ENCODE results near the gene RER1.
A peak's percentile ranks its signal among the peaks of the same experiment; 100 is the strongest.
"Not testable (repeated sequence)": the region's sequence is repeated elsewhere in the genome, so short reads cannot be mapped to it uniquely, and the experiment has no call there.

The RER1 gene

GRCh38 chr1:2437617-2438016, 46.0 kb downstream of the RER1 start:
- no peaks in the 10 kb centered on the region for H3K9me3 ChIP-seq
- H3K27me3 ChIP-seq: peaks cover under 1% of the 10 kb centered on the region; the same call in 1 of the 2 replicates

DNA sequence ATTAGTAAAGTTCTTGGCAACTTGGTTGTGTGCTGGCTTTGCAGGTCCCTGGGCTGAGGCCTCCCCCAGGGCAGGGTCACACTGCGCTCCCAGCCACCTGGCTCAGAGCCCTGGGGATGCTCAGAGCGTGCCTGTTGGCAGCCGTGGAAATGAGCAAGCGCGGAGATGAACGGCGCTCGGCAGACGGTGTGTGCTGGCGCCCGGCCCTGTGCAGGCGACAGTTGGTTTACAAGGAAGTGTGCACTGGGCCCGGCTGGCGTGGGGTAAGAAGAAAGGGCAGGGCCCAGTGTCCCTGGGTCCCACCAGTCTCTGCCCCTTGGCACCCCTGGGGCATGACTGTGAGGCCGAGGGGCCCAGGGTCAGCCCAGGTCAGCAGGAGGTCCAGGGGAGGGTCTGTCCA, 46.4 kb downstream of the RER1 start:
- Histone ChIP-seq H3K4me3 (ENCODE audit: low read depth, low read length) (no peak overlapping the region), H3K9me3 (no peaks in the 10 kb centered on the region), H3K27me3 (peaks cover 5% of the 10 kb centered on the region), H3K36me3 (no peaks in the 10 kb centered on the region), H3K4me1 (no peaks in the 10 kb centered on the region)
- TF ChIP-seq CTCF (IDR thresholded peaks at IDR 0.05; ENCODE audit: low read depth, low read length): no peak
- no peak for DNase-seq

More at GRCh38 chr1:2437617-2438016, 46.0 kb downstream of the RER1 start:
- DNase-seq: no peak
- Histone ChIP-seq H3K4me1 (no peaks in the 10 kb centered on the region), H3K36me3 (no peaks in the 10 kb centered on the region), H3K4me3 (ENCODE audit: low read depth, low read length) (no peak overlapping the region)
- TF ChIP-seq CTCF (IDR thresholded peaks at IDR 0.05; ENCODE audit: low read depth, low read length): no peak

DNA sequence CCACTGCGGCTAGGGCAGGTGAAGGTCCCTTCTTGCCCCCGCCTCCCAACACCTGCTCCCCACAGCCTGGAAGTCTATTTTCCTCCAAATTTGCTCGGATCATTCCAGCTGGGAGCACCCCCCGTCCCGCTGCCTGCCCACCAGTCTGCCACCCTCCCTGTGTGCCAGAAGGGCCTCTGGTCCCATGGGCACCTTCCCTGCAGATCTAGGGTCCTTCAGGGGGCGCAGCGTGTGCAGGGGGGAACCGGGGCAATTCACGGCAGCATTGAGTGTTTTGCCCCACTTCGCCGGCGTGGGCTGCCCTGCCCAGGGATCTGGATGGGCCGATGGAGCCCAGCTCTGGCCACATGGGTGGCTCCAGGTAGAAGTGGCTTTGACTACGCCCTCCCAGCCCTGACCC, 47.0 kb downstream of the RER1 start:
- Histone ChIP-seq H3K4me1 (no peaks in the 10 kb centered on the region), H3K4me3 (ENCODE audit: low read depth, low read length) (no peak overlapping the region), H3K27me3 (peaks cover 11% of the 10 kb centered on the region), H3K36me3 (no peaks in the 10 kb centered on the region), H3K9me3 (no peaks in the 10 kb centered on the region)
- no peak for DNase-seq
- TF ChIP-seq CTCF (IDR thresholded peaks at IDR 0.05; ENCODE audit: low read depth, low read length): no peak

- H3K36me3 ChIP-seq: no peaks in the 10 kb centered on the region
- no peak overlapping the region for H3K4me3 ChIP-seq (ENCODE audit: low read depth, low read length)
- no peak for DNase-seq
- no peaks in the 10 kb centered on the region for H3K4me1 ChIP-seq
- H3K9me3 ChIP-seq: no peaks in the 10 kb centered on the region
- TF ChIP-seq CTCF (IDR thresholded peaks at IDR 0.05; ENCODE audit: low read depth, low read length): no peak
- peaks cover 18% of the 10 kb centered on the region for H3K27me3 ChIP-seq
Observed at GRCh38 chr1:2439369-2439768, 47.7 kb downstream of the RER1 start.

DNA sequence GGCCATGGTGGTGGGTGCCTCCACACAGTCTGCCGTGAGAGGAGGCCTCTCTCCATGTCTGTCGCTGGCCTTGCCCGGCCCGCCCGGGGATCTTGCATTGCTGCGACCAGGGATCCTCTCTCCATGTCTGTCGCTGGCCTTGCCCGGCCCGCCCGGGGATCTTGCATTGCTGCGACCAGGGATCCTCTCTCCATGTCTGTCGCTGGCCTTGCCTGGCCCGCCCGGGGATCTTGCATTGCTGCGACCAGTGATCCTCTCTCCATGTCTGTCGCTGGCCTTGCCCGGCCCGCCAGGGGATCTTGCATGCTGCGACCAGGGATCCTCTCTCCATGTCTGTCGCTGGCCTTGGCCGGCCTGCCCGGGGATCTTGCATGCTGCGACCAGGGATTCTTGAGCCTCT, 48.7 kb downstream of the RER1 start:
- H3K27me3 ChIP-seq: peaks cover 20% of the 10 kb centered on the region
- H3K4me1 ChIP-seq; H3K4me3 ChIP-seq (ENCODE audit: low read depth, low read length); DNase-seq; H3K36me3 ChIP-seq; H3K9me3 ChIP-seq: not testable (repeated sequence)

DNA sequence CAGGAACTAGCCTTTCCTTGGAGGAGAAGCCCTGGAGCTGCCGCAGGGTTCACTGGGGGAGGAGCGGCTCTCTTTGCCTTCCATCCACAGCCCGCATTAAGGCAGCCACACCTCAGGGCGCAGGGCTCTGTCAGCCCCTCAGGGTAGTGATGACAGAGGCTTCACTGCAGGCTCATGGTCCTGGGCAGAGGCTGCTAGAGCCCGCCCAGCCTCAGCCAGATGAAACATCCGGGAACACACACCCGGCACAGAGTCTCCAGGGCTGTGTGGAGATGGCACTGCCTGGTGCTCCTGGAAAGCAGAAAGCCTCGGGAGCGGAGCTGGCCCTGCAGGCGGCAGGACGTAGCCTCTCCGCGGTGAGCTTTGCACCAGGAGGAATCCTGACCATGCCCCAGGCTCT, 50.1 kb downstream of the RER1 start:
- H3K36me3 ChIP-seq: no peaks in the 10 kb centered on the region
- no peaks in the 10 kb centered on the region for H3K9me3 ChIP-seq
- DNase-seq: peak; percentile 22
- no peak for TF ChIP-seq CTCF (IDR thresholded peaks at IDR 0.05; ENCODE audit: low read depth, low read length)
- no peaks in the 10 kb centered on the region for H3K4me1 ChIP-seq
- peaks cover 20% of the 10 kb centered on the region for H3K27me3 ChIP-seq
- no peak overlapping the region for H3K4me3 ChIP-seq (ENCODE audit: low read depth, low read length)

GRCh38 chr1:2442661-2443060, 51.0 kb downstream of the RER1 start:
- H3K4me3 ChIP-seq (ENCODE audit: low read depth, low read length): no peak overlapping the region
- H3K36me3 ChIP-seq: no peaks in the 10 kb centered on the region
- H3K9me3 ChIP-seq: no peaks in the 10 kb centered on the region
- H3K27me3 ChIP-seq: peaks cover 20% of the 10 kb centered on the region
- DNase-seq: no peak
- no peak for TF ChIP-seq CTCF (IDR thresholded peaks at IDR 0.05; ENCODE audit: low read depth, low read length)
- H3K4me1 ChIP-seq: no peaks in the 10 kb centered on the region

All from BE2C (cell line).